ENCODE data around the gene RFC2. TPM values are rescaled to one million over a fixed set of nuclear protein-coding genes. Genes with fewer than 3 reads are reported as not detected.
A peak's percentile ranks its signal among the peaks of the same experiment; 100 is the strongest.

Gene RFC2
- total RNA-seq, 2 donors from 2014 or later: 56.7 to 71.6 TPM

DNA sequence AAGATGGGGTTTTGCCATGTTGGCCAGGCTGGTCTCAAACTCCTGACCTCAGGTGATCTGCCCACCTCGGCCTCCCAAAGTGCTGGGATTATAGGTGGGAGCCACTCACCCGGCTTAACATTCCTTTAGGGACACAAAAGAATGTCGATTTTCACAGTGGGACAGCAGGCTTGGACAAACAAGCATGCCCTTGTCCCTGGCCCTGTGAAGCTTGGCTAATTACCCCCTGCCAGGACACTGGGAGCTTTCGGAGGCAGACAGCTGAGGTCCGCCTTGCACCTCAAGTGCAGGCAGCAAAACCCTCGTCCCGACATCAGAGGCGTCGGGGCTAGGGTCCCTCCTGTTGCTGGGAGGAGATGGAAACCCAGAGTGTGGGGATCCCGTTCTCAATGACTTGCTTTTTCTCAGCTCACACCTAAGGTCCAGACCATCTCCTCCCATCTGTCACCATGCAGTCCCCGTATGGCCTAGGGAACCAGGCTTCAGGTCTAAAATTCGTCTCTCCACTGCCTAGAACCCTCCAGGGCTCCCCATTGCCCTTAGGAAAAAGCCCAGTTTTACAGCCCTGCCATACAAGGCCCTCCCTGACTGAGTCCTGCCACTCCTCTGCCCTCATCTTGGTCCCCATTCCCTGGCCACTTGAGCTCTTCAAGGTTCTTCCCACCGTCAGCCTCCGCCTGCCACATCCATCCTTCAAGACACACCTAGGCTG lies 28.7 kb upstream of the RFC2 start:
- H3K4me3 ChIP-seq (ENCODE audit: low read length): no peak overlapping the region
- peak overlapping the region; percentile 52 for H3K9ac ChIP-seq (ENCODE audit: extremely low read depth, low read length, poor library complexity, severe bottlenecking)
- Mint-ChIP-seq H3K27me3 (ENCODE audit: insufficient read depth) (no peaks in the 10 kb centered on the region), H3K36me3 (ENCODE audit: low read depth) (no peaks in the 10 kb centered on the region), H3K27ac (peak overlapping the region; percentile 96), H3K4me3 (peak overlapping the region; percentile 11), H3K9me3 (no peaks in the 10 kb centered on the region), H3K4me1 (peaks cover 37% of the 10 kb centered on the region)
- H3K4me1 ChIP-seq (ENCODE audit: control insufficient read depth, insufficient read depth, low read length): peaks cover 15% of the 10 kb centered on the region
- H3K9me3 ChIP-seq (ENCODE audit: control insufficient read depth, low read length): no peaks in the 10 kb centered on the region
- TF ChIP-seq, protein P1, sequence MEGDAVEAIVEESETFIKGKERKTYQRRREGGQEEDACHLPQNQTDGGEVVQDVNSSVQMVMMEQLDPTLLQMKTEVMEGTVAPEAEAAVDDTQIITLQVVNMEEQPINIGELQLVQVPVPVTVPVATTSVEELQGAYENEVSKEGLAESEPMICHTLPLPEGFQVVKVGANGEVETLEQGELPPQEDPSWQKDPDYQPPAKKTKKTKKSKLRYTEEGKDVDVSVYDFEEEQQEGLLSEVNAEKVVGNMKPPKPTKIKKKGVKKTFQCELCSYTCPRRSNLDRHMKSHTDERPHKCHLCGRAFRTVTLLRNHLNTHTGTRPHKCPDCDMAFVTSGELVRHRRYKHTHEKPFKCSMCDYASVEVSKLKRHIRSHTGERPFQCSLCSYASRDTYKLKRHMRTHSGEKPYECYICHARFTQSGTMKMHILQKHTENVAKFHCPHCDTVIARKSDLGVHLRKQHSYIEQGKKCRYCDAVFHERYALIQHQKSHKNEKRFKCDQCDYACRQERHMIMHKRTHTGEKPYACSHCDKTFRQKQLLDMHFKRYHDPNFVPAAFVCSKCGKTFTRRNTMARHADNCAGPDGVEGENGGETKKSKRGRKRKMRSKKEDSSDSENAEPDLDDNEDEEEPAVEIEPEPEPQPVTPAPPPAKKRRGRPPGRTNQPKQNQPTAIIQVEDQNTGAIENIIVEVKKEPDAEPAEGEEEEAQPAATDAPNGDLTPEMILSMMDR (conservative IDR thresholded peaks at IDR 0.05): no peak
- WGBS, 2 experiments (ENCODE audit: insufficient coverage in 1 of 2, insufficient read length in 1 of 2): 43 to 48% methylated on average over 7 to 14 of the region's 14 CpGs
- peak overlapping the region; percentile 54 for H3K27ac ChIP-seq (ENCODE audit: low read depth, low read length)
- H3K36me3 ChIP-seq (ENCODE audit: control insufficient read depth, insufficient read depth, low read length): no peaks in the 10 kb centered on the region
- DNase-seq: peak; percentile 95
- H3K27me3 ChIP-seq (ENCODE audit: control insufficient read depth, insufficient read depth, low read length, poor library complexity, severe bottlenecking): no peaks in the 10 kb centered on the region

DNA sequence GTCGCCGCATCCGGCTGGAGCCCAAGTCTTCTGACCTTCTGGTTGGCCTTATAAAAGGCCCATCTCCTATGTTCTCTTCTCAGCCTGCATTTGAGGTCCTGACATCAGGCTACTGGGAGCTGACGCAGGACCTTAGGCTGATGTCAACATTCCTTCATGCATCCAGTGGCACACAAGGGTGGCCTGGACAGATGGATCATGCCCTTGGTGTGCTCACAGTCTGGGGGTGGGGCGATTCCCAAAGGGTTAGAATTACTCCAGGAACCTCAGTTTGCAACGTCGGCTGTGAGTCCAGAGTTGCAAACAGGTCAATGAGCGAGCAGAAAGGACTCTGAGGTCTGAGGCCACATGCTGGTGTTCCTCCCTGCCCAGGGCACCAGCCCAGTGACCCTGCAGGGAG lies 26.8 kb upstream of the RFC2 start:
- Histone ChIP-seq H3K4me1 (ENCODE audit: control insufficient read depth, insufficient read depth, low read length) (peaks cover 13% of the 10 kb centered on the region), H3K9me3 (ENCODE audit: control insufficient read depth, low read length) (no peaks in the 10 kb centered on the region), H3K4me3 (ENCODE audit: low read length) (no peak overlapping the region), H3K27ac (ENCODE audit: low read depth, low read length) (no peak overlapping the region), H3K9ac (ENCODE audit: extremely low read depth, low read length, poor library complexity, severe bottlenecking) (no peak overlapping the region), H3K27me3 (ENCODE audit: control insufficient read depth, insufficient read depth, low read length, poor library complexity, severe bottlenecking) (no peaks in the 10 kb centered on the region), H3K36me3 (ENCODE audit: control insufficient read depth, insufficient read depth, low read length) (no peaks in the 10 kb centered on the region)
- no peak for DNase-seq
- H3K9me3 Mint-ChIP-seq: no peaks in the 10 kb centered on the region
- TF ChIP-seq, protein P1 (conservative IDR thresholded peaks at IDR 0.05): no peak
- no peaks in the 10 kb centered on the region for H3K36me3 Mint-ChIP-seq (ENCODE audit: low read depth)
- WGBS, 2 experiments (ENCODE audit: insufficient coverage in 1 of 2, insufficient read length in 1 of 2): 81 to 93% methylated on average over 8 of the region's 8 CpGs
- peaks cover 37% of the 10 kb centered on the region for H3K4me1 Mint-ChIP-seq
- no peak overlapping the region for H3K4me3 Mint-ChIP-seq
- no peaks in the 10 kb centered on the region for H3K27me3 Mint-ChIP-seq (ENCODE audit: insufficient read depth)
- peak overlapping the region; percentile 88 for H3K27ac Mint-ChIP-seq

DNA sequence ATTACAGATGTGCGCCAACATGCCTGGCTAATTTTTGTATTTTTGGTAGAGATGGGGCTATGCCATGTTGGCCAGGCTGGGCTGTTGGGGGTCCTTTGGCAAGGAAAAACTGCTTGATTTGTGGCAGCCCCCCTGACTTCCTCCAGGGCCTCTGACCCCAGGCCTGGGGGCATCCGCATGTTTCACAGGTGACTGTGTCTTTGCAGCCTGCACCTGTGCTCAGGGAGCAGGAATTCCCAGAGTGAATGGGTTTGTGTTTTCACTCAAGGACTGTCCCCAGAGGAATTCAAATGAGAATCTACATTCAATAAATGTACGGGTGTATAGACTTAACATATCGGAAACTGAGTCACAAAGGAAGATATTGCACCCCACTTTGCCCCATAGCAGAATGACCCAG lies 23.4 kb upstream of the RFC2 start:
- Mint-ChIP-seq H3K27me3 (ENCODE audit: insufficient read depth) (no peaks in the 10 kb centered on the region), H3K9me3 (no peaks in the 10 kb centered on the region), H3K36me3 (ENCODE audit: low read depth) (no peaks in the 10 kb centered on the region), H3K4me3 (no peak overlapping the region), H3K27ac (peak overlapping the region; percentile 55), H3K4me1 (peaks cover 23% of the 10 kb centered on the region)
- 85 to 95% methylated on average over 2 to 4 of the region's 4 CpGs for WGBS, 2 experiments (ENCODE audit: insufficient coverage in 1 of 2, insufficient read length in 1 of 2)
- H3K4me1 ChIP-seq (ENCODE audit: control insufficient read depth, insufficient read depth, low read length): peaks cover 13% of the 10 kb centered on the region
- no peaks in the 10 kb centered on the region for H3K9me3 ChIP-seq (ENCODE audit: control insufficient read depth, low read length)
- no peaks in the 10 kb centered on the region for H3K36me3 ChIP-seq (ENCODE audit: control insufficient read depth, insufficient read depth, low read length)
- DNase-seq: no peak
- no peak overlapping the region for H3K4me3 ChIP-seq (ENCODE audit: low read length)
- TF ChIP-seq, protein P1 (conservative IDR thresholded peaks at IDR 0.05): no peak
- H3K27me3 ChIP-seq (ENCODE audit: control insufficient read depth, insufficient read depth, low read length, poor library complexity, severe bottlenecking): no peaks in the 10 kb centered on the region
- no peak overlapping the region for H3K9ac ChIP-seq (ENCODE audit: extremely low read depth, low read length, poor library complexity, severe bottlenecking)
- no peak overlapping the region for H3K27ac ChIP-seq (ENCODE audit: low read depth, low read length)

All from endodermal cell (in vitro differentiated cells).